HTR-8/SVneo (cell line): ENCODE results near the gene MACROD2.

ENCODE experiments used
- DNase-seq: peaks from one replicate; pipeline ENCODE4 v3.0.0; 2011; ENCODE audit warnings: low spot score, mixed read lengths; ENCODE audit not compliant: insufficient read length
- FAIRE-seq: peaks from 2 replicates; lab custom pipeline; 2011; peaks lifted over from hg19 to GRCh38; lab: Jason Lieb, UNC

The MACROD2 gene

GRCh38 chr20:15889061-15889460, 1893.7 kb downstream of the MACROD2 start:
- no peak for DNase-seq
- no peak for FAIRE-seq

- DNase-seq, result no peak
- FAIRE-seq, result no peak
Measured at GRCh38 chr20:15889514-15890256, 1894.4 kb downstream of the MACROD2 start.

GRCh38 chr20:15890407-15890982, 1895.2 kb downstream of the MACROD2 start:
- DNase-seq, result no peak
- no peak for FAIRE-seq

GRCh38 chr20:15895126-15895525, 1899.8 kb downstream of the MACROD2 start:
- DNase-seq (no peak), FAIRE-seq (no peak)

GRCh38 chr20:15895560-15896084, 1900.3 kb downstream of the MACROD2 start:
- FAIRE-seq (no peak), DNase-seq (no peak)

GRCh38 chr20:15899967-15900366, 1904.7 kb downstream of the MACROD2 start:
- no peak for DNase-seq
- FAIRE-seq, result no peak

- FAIRE-seq, result no peak
- DNase-seq, result no peak
Measured at GRCh38 chr20:15900443-15900842, 1905.1 kb downstream of the MACROD2 start.

GRCh38 chr20:15902493-15902892, 1907.2 kb downstream of the MACROD2 start:
- DNase-seq (no peak), FAIRE-seq (no peak)

GRCh38 chr20:15905661-15906060, 1910.3 kb downstream of the MACROD2 start:
- DNase-seq (no peak), FAIRE-seq (no peak)

- FAIRE-seq, result no peak
- DNase-seq, result no peak
Measured at GRCh38 chr20:15909995-15910394, 1914.7 kb downstream of the MACROD2 start.

- FAIRE-seq (no peak), DNase-seq (no peak)
Measured at GRCh38 chr20:15911581-15911980, 1916.3 kb downstream of the MACROD2 start.

GRCh38 chr20:15913391-15914025, 1918.2 kb downstream of the MACROD2 start:
- DNase-seq, result no peak

GRCh38 chr20:15916623-15917022, 1921.3 kb downstream of the MACROD2 start:
- DNase-seq (no peak), FAIRE-seq (no peak)

More at GRCh38 chr20:15913391-15914025, 1918.2 kb downstream of the MACROD2 start:
- no peak for FAIRE-seq

GRCh38 chr20:15917283-15917682, 1922.0 kb downstream of the MACROD2 start:
- no peak for DNase-seq
- no peak for FAIRE-seq

GRCh38 chr20:15918631-15919030, 1923.3 kb downstream of the MACROD2 start:
- DNase-seq (no peak), FAIRE-seq (no peak)

GRCh38 chr20:15919118-15919517, 1923.8 kb downstream of the MACROD2 start:
- FAIRE-seq (no peak), DNase-seq (no peak)

GRCh38 chr20:15921930-15922329, 1926.6 kb downstream of the MACROD2 start:
- no peak for DNase-seq
- FAIRE-seq, result no peak

GRCh38 chr20:15922556-15922955, 1927.2 kb downstream of the MACROD2 start:
- no peak for FAIRE-seq
- DNase-seq, result no peak

- no peak for FAIRE-seq
Measured at GRCh38 chr20:15923030-15923776, 1927.9 kb downstream of the MACROD2 start.

GRCh38 chr20:15924556-15924955, 1929.2 kb downstream of the MACROD2 start:
- FAIRE-seq, result no peak
- no peak for DNase-seq

More at GRCh38 chr20:15923030-15923776, 1927.9 kb downstream of the MACROD2 start:
- no peak for DNase-seq
